ENCODE data around the gene MBP.

MBP gene

DNA sequence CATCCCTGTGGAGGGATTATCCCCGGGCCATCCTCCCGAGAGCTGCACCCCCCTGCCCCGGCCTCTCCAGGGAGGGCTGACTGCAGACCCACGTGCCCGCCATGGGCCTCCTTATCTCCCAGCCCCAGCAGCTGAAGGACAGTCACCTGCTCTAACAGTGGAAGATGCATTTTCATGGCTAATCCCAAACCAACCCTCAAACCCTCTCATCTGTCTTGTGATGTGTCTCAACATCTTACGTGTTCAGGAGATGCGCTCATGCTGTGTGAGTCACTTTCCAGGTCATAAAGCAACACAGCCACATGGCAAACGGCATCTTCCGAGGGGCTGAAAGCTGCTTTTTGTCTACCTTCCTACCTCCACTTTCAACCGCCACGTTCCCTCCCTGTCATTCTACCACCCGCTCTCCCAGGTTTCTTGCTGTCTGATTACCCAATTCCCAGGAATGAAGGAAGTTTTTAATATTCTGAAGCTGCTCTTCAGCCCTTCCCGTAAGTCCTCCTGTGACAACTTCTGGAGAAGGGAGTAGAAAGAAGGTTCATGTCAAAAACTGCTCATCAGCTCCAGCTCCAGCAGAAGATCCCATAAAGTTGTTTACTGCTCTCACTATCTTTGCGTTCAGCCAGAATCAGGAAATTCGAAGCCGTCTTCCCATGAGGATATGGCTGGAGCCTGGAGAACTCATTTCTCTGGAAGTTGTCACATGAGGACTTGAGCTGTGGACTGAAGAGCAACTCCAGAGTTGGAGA, 54.5 kb downstream of the MBP start:
- no peak for DNase-seq

DNA sequence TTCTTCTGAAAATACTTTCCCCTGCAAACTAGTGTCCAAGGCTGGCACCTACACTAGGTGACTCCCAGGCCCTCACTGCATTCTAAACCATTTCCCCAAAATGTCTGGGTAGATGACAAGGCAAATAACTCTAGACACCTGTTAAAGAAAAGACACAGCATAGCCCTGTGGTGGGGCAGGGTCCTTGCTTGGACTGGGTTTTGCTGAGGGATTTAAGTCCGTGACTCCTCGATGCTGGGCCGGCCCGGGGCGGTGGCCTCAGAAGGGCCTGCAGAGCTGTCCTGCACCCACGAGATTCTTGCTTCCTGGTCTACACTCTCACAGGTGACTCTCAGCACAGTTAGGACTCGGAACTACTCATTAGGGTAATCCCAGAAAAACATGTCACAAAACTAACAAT, 55.2 kb downstream of the MBP start:
- DNase-seq: no peak

DNA sequence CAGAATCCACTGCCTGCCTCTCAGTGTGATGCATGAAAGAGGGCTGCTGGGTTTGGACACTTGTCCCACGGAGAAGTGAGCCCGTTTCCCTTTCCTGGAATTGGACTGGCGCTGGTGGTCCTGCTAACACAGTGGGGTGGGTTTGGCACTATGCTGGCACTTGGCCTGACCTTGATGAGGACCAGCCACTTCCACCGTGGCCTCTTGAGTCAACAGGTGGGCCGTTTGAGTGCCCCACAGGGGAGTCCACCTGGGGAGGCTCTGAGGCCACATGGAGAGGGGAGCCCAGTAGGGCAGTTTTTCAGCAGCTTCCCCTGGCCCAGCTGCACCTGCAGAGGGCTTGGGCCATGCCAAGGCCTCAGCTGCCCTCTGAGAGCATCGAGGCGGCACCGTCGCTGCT, 56.5 kb downstream of the MBP start:
- DNase-seq: no peak

GRCh38 chr18:77074431-77074830, 58.2 kb downstream of the MBP start:
- DNase-seq: no peak

GRCh38 chr18:77073336-77074093, 59.1 kb downstream of the MBP start:
- no peak for DNase-seq

GRCh38 chr18:77072566-77072965, 60.0 kb downstream of the MBP start:
- no peak for DNase-seq

GRCh38 chr18:77071711-77072292, 60.8 kb downstream of the MBP start:
- no peak for DNase-seq

DNA sequence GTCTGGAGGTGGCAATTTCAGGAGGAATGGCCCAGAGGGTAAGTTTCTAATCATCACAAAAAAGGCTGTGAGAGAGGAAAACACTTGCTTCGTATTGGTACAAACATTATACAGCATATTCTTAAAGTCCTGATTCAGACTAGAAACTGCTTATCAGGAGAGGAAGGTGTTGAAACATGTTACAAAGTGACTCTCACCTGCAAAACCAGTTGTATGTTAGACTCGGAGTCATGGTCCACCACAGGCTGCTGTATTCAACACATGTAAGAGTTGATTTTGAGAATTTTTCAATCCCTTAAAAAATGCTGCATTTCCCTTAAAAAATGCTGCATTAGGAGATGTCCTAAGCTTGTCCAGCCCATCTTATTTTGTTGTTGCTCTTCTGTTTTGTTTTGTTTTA, 61.5 kb downstream of the MBP start:
- DNase-seq: no peak

- no peak for DNase-seq
Measured at GRCh38 chr18:77070627-77071026, 62.0 kb downstream of the MBP start.

DNA sequence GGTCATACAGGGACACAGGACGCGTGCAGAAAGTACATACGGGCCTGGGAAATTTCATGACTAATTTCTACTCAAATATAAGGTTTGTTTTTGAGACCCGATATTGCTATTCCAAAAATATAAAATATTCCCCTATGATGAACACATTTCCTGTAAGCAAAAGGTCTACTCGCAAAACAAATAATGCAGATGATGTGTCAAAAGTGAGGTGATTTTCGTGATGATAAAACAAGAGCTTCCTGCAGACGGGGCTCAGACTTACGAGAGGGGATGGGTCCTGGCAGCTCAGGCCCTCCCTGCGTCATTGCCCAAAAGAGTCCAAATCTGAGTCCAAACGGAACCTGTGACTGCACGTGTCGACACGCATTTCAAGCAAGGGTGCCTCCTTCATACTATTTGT, 62.7 kb downstream of the MBP start:
- DNase-seq: no peak

- no peak for DNase-seq
Measured at GRCh38 chr18:77069482-77069881, 63.1 kb downstream of the MBP start.

GRCh38 chr18:77068321-77069312, 64.0 kb downstream of the MBP start:
- no peak for DNase-seq

DNA sequence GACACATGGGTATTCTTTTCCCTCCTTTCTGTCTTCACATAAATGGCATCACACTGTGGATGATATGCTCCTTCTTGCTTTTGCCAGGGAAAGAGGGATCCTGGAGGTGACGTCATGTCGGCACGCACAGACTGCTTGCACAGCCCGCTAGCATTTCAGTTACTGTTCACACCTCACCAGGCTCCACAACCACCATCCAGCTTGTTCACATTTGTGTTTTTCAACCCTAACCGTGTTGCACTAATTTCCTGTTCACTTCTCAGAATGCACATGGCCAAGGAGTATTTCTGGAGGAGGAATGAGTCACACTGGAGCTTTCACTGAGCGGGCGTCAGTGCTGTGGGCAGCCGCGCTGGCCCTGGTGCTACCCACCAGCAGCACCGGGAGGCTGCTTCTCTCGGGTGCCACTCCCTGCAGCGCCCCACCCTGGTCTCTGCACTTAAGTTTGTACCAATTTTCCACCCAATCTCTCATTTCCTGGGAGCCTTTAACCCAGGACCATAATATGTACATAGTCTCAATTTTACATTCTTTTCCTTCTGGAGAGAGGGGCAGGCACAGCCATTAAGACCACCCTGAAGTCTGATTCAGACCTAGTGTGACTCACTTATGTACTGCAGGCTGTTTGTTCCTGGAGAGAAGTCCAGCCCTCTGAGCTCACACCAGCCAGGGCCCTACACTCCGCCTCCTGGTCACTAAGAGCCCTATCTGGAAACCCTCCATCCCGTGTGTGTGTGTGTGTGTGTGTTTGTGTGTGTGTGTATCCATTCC, 65.1 kb downstream of the MBP start:
- no peak for DNase-seq

GRCh38 chr18:77066689-77067088, 65.9 kb downstream of the MBP start:
- no peak for DNase-seq

DNA sequence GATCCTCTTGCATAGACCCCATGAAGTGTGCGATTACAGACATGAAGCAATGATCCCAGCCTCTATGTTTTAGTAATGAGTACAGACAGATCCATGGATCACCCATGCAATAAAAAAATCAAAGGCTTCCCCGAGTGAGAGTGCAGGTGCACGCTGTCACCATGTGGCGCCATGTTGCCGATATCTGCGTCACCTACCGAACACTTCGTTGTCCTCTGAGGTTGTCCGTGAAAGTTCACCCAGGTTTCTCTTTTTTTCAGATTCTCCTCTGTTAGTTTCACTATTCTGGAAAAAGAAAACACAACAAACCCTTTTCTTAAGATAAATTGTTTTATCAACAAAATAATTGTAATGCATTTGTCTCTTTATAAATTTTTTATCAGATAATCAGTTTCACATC, 66.5 kb downstream of the MBP start:
- DNase-seq: no peak

DNA sequence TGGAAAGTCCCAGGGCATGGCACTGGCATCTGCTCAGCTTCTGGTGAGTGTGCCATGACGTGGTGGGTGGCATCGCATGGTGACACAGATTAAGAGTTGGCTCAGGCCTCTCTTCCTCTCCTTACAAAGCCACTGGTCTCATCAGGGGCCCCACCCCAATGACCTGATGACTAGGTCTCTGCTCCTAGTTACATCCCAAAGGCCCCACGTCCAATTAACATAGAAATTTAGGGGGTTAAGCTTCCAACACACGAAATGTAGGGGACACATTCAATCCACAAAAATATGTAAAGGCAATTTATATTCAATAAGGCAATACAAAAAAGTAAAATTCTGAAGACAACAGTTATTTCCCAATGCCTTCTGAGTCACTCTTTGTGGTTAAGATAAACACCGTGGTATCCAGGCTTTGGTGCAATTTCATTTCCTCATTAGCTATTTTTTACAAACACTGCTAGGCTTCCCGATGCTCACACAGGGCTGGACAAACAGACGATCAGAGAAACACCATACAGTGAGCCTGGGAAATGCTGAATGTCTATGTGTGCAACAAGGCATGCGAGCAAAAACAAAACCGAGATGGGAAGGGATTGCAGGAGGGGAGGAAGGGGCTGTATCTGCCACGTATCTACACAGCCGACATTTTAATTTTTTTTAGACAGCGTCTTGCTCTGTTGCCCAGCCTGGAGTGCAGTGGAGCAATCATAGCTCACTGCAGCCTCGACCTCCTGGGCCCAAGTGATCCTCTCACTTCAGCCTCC, 67.2 kb downstream of the MBP start:
- no peak for DNase-seq

- no peak for DNase-seq
Measured at GRCh38 chr18:77063260-77063659, 69.3 kb downstream of the MBP start.

- DNase-seq: no peak
Measured at GRCh38 chr18:77062518-77063003, 70.0 kb downstream of the MBP start.

GRCh38 chr18:77061946-77062517, 70.6 kb downstream of the MBP start:
- no peak for DNase-seq

- no peak for DNase-seq
Measured at GRCh38 chr18:77061281-77061945, 71.2 kb downstream of the MBP start.
